Hematopoietic multipotent progenitor cell treated with erythropoietin and hydrocortisone succinate and interleukin-3 and kit ligand, for 17 days (in vitro differentiated cells): Measurements from ENCODE around the gene FMN1.
A peak's percentile ranks its signal among the peaks of the same experiment; 100 is the strongest.

Source experiments
- DNase-seq: peaks from one replicate; pipeline ENCODE4 v3.0.0-alpha.2; 2015; ENCODE audit warnings: low spot score

FMN1 gene

DNA sequence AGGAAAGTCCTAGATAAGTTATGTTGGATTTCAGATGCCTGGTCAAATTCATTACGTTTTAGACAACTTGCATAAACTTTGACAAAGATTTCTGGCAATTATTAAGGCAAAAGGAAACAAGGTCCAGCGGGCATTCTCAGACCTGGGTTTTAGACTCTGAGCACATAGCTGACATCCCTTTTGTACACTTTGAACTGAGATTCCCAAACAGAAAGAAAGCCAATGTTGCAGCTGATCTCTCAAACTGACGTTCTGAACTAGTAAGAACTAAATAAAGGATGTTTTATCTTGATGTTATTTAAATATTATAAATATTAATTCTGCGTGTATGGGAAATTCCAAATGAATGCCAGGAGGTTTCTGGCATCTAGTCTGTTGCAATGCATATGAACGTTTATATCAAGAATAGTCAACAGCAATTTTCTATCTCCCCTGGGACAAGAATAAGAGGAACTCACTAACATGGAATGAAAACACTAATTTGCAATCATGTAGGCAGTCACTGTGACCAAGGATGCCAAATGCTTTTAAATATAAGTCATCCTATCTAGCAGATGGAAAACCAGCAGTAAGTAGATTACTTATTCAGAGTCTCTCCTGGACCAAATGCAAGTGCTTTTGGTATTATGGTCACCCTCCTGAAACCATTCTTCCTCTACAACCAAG is 274.6 kb downstream of the FMN1 start:
- DNase-seq: no peak

GRCh38 chr15:32918547-32918946 is 276.0 kb downstream of the FMN1 start:
- no peak for DNase-seq

GRCh38 chr15:32910839-32911238 is 283.7 kb downstream of the FMN1 start:
- DNase-seq: no peak

DNA sequence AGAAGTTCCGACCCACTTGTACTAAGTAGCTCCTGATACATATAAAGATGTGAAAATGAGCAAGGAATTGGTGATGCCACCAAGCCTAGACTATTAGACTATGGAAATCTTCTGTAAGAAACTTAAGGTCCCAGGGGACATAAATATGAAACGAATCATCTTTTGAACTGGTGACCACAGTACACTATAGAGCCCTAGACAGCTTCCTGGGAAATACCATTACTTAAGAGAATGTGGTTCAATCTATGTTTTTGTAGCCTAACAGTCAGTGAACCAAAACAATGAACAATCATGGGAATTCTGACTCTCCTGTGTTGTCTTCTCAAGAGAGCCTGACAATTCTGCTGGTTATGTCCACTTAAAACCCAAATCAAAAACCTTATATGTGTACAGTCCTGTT is 285.1 kb downstream of the FMN1 start:
- DNase-seq: no peak

GRCh38 chr15:32908872-32909271 is 285.6 kb downstream of the FMN1 start:
- DNase-seq: no peak

DNA sequence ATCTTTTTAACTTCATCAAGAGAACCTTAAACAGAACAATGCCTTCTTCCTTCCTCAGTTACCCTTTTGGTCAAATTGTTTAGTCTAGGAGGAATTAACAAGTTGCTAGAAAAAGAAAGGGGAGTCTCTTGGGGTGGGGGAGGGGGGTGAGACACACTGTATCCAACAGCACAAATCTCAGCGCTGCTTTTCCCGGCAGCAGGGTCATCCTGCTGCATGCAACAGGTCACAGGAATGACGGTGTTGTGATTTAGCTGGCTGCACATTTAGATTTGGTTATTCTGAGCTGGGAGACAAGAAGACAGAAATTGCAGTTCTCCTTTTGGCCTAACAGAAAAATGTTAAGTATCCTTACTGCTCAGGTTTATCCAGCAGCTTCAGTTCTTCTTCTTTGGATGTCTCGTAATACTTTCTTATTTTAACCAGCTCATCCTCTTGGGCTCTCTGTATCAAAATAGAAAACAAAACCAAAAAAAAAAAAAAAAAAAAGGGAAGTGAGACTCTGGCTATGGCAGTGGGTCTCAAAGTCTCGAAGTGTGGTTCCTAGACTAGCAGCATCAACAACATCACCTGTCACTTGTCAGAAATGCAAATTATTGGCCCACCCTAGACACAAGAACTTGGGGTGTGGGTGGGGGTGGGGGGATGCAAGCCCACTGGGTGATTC is 286.2 kb downstream of the FMN1 start:
- DNase-seq: no peak

- DNase-seq: no peak
Observed at GRCh38 chr15:32905481-32905880, 289.0 kb downstream of the FMN1 start.

DNA sequence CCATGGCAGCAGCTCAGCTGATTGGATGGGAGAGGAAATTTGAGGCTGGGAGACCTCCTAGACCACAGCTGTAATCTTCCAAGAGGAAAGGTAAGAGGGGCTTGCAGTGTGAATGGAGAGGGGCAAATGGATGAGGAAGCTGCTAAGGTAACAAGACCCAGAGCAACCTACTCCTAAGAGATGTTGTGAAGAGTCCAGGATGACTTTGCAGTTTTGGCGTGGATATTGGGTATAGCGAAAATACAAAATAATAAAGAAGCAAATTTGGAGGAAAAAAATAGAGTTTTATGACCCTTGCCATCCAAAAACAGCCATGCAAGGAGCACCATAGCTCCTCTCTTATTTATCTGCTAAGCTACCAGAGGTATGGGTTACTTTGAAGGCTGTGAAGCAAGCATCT is 290.1 kb downstream of the FMN1 start:
- no peak for DNase-seq

DNA sequence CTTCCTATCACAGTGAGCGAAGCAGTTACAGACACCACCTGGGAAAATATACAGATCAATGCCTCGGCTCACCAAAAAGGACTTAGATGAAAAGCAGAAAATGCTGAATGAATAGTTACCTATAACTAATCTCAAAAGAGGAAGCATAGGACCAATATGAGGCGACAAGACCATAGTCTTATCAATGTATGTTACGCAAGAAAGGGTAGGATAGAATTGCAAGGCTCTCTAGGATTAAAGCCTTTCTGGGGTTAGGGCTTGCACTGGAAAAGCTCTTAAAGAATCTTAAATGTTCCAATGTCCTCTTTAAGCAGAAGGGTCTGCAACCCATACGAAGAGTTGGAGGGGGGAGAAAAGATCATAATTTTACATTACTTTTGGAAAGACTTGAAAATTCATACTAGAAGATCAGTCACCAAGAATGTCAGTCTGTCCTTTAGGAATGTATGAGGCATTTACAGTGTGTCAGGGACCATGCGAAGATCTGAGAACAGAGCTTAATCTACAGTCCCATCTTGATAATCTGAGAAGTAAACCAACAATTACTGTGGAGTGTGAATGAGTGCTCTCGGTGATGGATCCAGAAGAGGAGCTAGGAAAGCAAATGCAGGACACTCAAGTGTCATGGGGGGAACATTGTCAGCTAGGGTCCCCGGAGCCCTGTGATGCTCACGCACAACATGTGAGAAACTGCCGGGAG is 290.8 kb downstream of the FMN1 start:
- DNase-seq: no peak

GRCh38 chr15:32901995-32902394 is 292.5 kb downstream of the FMN1 start:
- DNase-seq: no peak

- DNase-seq: no peak
Observed at GRCh38 chr15:32901192-32901591, 293.3 kb downstream of the FMN1 start.

DNA sequence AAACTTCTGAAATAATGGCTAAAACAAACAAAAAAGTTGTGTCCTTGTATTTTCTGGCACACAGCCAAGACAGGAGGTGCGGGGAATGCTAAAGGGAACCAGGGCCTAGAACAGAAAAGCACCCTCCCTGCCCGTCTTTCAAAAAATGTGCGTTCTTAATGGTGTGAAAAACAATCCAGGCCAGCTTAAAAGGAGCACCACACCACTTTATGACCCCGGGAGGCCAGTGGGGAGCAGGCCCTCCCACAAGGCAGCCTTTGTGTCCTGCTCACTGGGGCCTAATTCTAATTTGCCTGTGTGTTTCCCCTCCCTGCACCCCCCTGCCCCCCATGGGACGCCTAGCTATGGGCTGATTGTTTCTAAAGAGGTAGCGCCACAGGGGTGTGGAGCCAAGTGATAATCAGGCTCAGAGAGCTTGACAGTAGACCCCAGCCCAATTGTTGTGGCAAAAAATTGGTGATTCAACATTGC is 295.4 kb downstream of the FMN1 start:
- peak; percentile 10 for DNase-seq

- no peak for DNase-seq
Observed at GRCh38 chr15:32898414-32898813, 296.1 kb downstream of the FMN1 start.

DNA sequence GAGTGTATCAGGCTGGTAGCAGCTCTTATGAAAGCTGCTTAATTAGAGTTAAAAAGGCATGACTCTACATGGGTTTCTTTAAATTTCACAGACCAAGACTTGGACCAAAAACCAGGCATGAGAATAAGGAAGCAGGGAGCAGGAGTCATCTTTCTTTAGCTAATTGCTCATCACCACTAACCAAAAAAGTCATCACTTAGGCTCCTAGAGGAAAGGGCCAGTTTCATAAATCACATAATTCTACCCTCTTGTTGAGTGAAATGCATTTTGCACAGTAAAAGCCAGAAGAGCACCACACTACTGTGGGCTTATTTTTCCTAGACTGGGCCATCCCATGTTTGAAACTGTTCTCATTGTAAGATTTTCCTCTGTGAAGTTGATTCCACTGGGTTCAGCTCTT is 301.1 kb downstream of the FMN1 start:
- DNase-seq: no peak

GRCh38 chr15:32889214-32889613 is 305.3 kb downstream of the FMN1 start:
- no peak for DNase-seq

DNA sequence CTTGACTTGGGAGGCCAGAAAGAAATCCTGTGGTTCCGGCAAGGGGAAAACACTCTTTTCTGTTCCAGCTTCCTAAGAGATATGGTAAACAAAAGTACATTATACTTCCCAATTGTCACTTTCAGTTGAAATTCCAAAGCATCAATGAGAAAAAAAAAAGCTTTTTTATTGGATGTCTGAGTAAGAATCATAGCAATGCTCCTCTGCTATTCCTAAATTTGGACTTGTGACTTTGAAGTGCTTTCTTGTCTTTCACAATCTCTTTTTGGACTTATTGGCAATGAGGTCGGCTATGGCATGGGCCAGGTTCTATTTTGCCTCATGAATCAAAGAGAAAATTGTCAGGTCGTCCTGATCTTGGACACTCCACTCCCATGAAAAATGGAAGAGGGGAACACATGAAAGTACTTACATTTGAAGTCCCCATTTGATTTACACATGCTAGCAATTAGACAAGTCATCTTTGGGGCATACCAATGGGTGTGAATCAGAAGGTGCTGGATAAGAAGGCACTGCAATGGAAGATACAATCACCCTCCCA is 306.2 kb downstream of the FMN1 start:
- DNase-seq: no peak

DNA sequence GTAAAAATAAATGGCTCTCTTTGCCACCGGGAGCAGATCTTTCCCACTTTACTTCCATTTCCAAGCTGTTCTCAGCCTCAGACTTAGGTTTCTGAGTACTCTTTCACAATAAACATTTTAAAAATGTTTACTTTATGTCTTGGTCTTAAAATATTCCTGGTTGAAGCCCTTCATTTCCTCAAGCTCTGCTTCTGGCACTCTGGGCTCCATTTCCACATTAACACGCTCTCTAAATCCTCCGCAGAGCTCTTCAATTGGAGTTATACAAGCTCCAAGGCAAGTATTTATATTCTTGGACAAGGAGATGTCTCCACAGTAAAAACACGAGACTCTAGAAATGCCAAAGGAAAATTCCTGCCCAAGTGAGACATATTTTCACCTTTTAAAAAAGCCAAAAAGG is 307.4 kb downstream of the FMN1 start:
- no peak for DNase-seq

DNA sequence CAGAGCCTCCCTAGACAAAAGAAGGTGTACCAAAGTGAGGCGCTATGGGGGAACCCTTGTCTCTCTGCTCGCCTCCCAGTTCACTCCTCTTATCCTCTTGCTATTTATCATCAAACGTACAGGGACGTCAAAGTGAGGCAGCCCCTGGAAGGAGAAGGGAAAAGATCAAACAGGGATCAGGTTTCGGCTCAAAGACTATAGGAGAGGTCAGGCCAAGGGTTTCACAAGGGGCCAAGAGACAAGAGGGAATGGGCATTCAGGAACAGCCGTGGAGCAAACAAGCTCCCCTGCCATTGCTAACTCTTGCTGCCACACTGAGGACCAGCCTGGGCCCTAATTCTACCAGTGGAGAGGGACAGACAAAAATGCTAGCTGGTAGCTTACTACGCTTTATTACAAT is 308.1 kb downstream of the FMN1 start:
- DNase-seq: no peak

- no peak for DNase-seq
Observed at GRCh38 chr15:32885713-32886112, 308.8 kb downstream of the FMN1 start.

- no peak for DNase-seq
Observed at GRCh38 chr15:32884146-32884545, 310.4 kb downstream of the FMN1 start.

GRCh38 chr15:32882955-32883354 is 311.6 kb downstream of the FMN1 start:
- no peak for DNase-seq

- DNase-seq: no peak
Observed at GRCh38 chr15:32881528-32881927, 313.0 kb downstream of the FMN1 start.

- no peak for DNase-seq
Observed at GRCh38 chr15:32880642-32881041, 313.9 kb downstream of the FMN1 start.
